IMR-90 (cell line): Measurements from ENCODE around the gene NPDC1. TPM values are rescaled to one million over a fixed set of nuclear protein-coding genes. Genes with fewer than 3 reads are reported as not detected.

Experiments
- ATAC-seq: fragments of 200-7000 bp; cut with Tn5 transposase; 2 replicates; pipeline ENCODE4 v1.9.1; 2020; ENCODE audit warnings: low read depth, mild to moderate bottlenecking, moderate library complexity
- BruUV-seq: library from RNA; stranded (reverse); fragments of 400-500 nt; replicated peaks from 2 replicates; lab custom pipeline; 2021; lab: Mats Ljungman, UMichigan
- CTCF ChIA-PET: fragments of 300-600 bp; formaldehyde crosslinking; extraction: SDS; loops from one replicate; lab custom pipeline; 2021; ENCODE audit warnings: antibody characterized with exemption; lab: Yijun Ruan, JAX
- POLR2A ChIA-PET: fragments of 300-600 bp; sonication (Branson Sonifier 250); formaldehyde crosslinking; loops from one replicate; lab custom pipeline; 2022; ENCODE audit warnings: antibody characterized with exemption; ENCODE audit not compliant: unreplicated experiment; lab: Charles Lee
- DNase-seq: peaks from one replicate; pipeline ENCODE4 v3.0.0; 2013
- H2AFZ ChIP-seq: replicated peaks from 2 replicates; pipeline ENCODE3; 2013; ENCODE audit warnings: low read length, mild to moderate bottlenecking; ENCODE audit not compliant: poor library complexity
- H2AK5ac ChIP-seq: 2 replicates; pipeline ENCODE4 v1.6.1; 2013; ENCODE audit warnings: low read depth, low read length, inconsistent platforms
- H2AK9ac ChIP-seq: replicated peaks from 2 replicates; pipeline ENCODE3; 2013; ENCODE audit warnings: mild to moderate bottlenecking, low read depth, low read length, moderate library complexity; ENCODE audit not compliant: poor library complexity
- H2BK120ac ChIP-seq: 2 replicates; pipeline ENCODE4 v1.6.1; 2013; ENCODE audit warnings: low read depth, low read length, inconsistent platforms
- H2BK15ac ChIP-seq: 3 replicates; pipeline ENCODE4 v1.6.1; 2013; ENCODE audit warnings: low read depth, low read length, inconsistent platforms
- H2BK20ac ChIP-seq: 2 replicates; pipeline ENCODE4 v1.6.1; 2013; ENCODE audit warnings: low read depth, mild to moderate bottlenecking, inconsistent platforms, low read length, moderate library complexity
- H2BK5ac ChIP-seq: 2 replicates; pipeline ENCODE4 v1.6.1; 2013; ENCODE audit warnings: mild to moderate bottlenecking, low read depth, low read length, inconsistent platforms; ENCODE audit not compliant: poor library complexity, severe bottlenecking
- H3K14ac ChIP-seq: replicated peaks from 2 replicates; pipeline ENCODE4 v1.6.1; 2013; ENCODE audit warnings: low read depth, low read length, inconsistent platforms
- H3K18ac ChIP-seq: 2 replicates; pipeline ENCODE4 v1.6.1; 2013; ENCODE audit warnings: low read depth, low read length, control low read depth
- H3K23ac ChIP-seq: 2 replicates; pipeline ENCODE4 v1.6.1; 2013; ENCODE audit warnings: low read depth, low read length, inconsistent platforms
- H3K27ac ChIP-seq: 2 replicates; pipeline ENCODE4 v1.5.1; 2013; ENCODE audit warnings: mild to moderate bottlenecking, control low read depth, low read length; ENCODE audit not compliant: insufficient read depth
- H3K27me3 ChIP-seq: 2 replicates; pipeline ENCODE4 v1.6.1; 2013; ENCODE audit warnings: low read length; ENCODE audit not compliant: control insufficient read depth, insufficient read depth
- H3K36me3 ChIP-seq: 2 replicates; pipeline ENCODE4 v1.6.1; 2013; ENCODE audit warnings: low read length, mixed read lengths; ENCODE audit not compliant: control insufficient read depth, insufficient read depth
- H3K4ac ChIP-seq: 2 replicates; pipeline ENCODE4 v1.6.1; 2013; ENCODE audit warnings: low read depth, low read length, inconsistent platforms
- H3K4me1 ChIP-seq: 2 replicates; pipeline ENCODE4 v1.6.1; 2013; ENCODE audit warnings: low read length, mixed read lengths; ENCODE audit not compliant: control insufficient read depth, insufficient read depth
- H3K4me2 ChIP-seq: 2 replicates; pipeline ENCODE4 v1.6.1; 2013; ENCODE audit warnings: low read depth, mild to moderate bottlenecking, control low read depth, low read length, moderate library complexity
- H3K4me3 ChIP-seq: 2 replicates; pipeline ENCODE4 v1.5.1; 2013; ENCODE audit warnings: low read depth, mild to moderate bottlenecking, control low read depth, low read length, moderate library complexity; ENCODE audit not compliant: insufficient read depth
- H3K56ac ChIP-seq: 2 replicates; pipeline ENCODE4 v1.6.1; 2013; ENCODE audit warnings: low read length, inconsistent platforms; ENCODE audit not compliant: insufficient read depth; ENCODE audit errors: extremely low read depth
- H3K79me1 ChIP-seq, 2 experiments: 2 replicates each; pipeline ENCODE4 v1.6.1; 2013; ENCODE audit warnings: low read length in 2 of 2, inconsistent platforms in 1 of 2, low read depth in 1 of 2
- H3K9ac ChIP-seq: 2 replicates; pipeline ENCODE4 v1.6.1; 2013; ENCODE audit warnings: low read depth, low read length, control low read depth
- H3K9me1 ChIP-seq: 2 replicates; pipeline ENCODE4 v1.6.1; 2013; ENCODE audit warnings: low read length, inconsistent platforms; ENCODE audit not compliant: insufficient read depth
- H3K9me3 ChIP-seq: 2 replicates; pipeline ENCODE4 v1.6.1; 2013; ENCODE audit warnings: low read length; ENCODE audit not compliant: control insufficient read depth, insufficient read depth
- H4K20me1 ChIP-seq: 2 replicates; pipeline ENCODE4 v1.6.1; 2013; ENCODE audit warnings: low read length, inconsistent platforms; ENCODE audit not compliant: insufficient read depth
- H4K5ac ChIP-seq: 2 replicates; pipeline ENCODE4 v1.6.1; 2013; ENCODE audit warnings: mild to moderate bottlenecking, low read depth, low read length, control low read depth
- H4K8ac ChIP-seq, 2 experiments: 2 replicates each; pipeline ENCODE4 v1.6.1; 2013; ENCODE audit warnings: low read depth in 2 of 2, low read length in 2 of 2, control low read depth in 1 of 2, inconsistent platforms in 1 of 2
- H4K91ac ChIP-seq: 2 replicates; pipeline ENCODE4 v1.6.1; 2013; ENCODE audit warnings: low read depth, low read length, inconsistent platforms; ENCODE audit not compliant: insufficient read depth
- BHLHE40 ChIP-seq: fragments of 150-350 bp; IDR thresholded peaks from 2 replicates; pipeline ENCODE4 v1.6.1; 2016; ENCODE audit warnings: mild to moderate bottlenecking, low read depth, low read length
- CEBPB ChIP-seq: IDR thresholded peaks from 2 replicates; pipeline ENCODE4 v1.6.1; 2012; ENCODE audit warnings: low read depth, low read length, improper control_type of control experiment
- CHD1 ChIP-seq: IDR thresholded peaks from 2 replicates; pipeline ENCODE4 v1.6.1; 2012; ENCODE audit warnings: low read depth, low read length, improper control_type of control experiment
- FOS ChIP-seq: fragments of 150-350 bp; IDR thresholded peaks from 2 replicates; pipeline ENCODE4 v1.6.1; 2016; ENCODE audit warnings: low read depth, low read length
- MAFK ChIP-seq: IDR thresholded peaks from 2 replicates; pipeline ENCODE4 v1.6.1; 2012; ENCODE audit warnings: low read depth, low read length, improper control_type of control experiment
- MAZ ChIP-seq: IDR thresholded peaks from 2 replicates; pipeline ENCODE4 v1.6.1; 2012; ENCODE audit warnings: low read depth, mild to moderate bottlenecking, low read length, improper control_type of control experiment, moderate library complexity, borderline replicate concordance
- MXI1 ChIP-seq: IDR thresholded peaks from 2 replicates; pipeline ENCODE4 v1.6.1; 2012; ENCODE audit warnings: low read depth, mild to moderate bottlenecking, low read length, moderate library complexity, borderline replicate concordance
- NFE2L2 ChIP-seq: fragments of 150-350 bp; IDR thresholded peaks from 2 replicates; pipeline ENCODE4 v1.6.1; 2016; ENCODE audit warnings: low read depth, mild to moderate bottlenecking, low read length
- POLR2A ChIP-seq: IDR thresholded peaks from 2 replicates; pipeline ENCODE4 v1.6.1; 2012; ENCODE audit warnings: mild to moderate bottlenecking, low read depth, low read length
- RAD21 ChIP-seq: IDR thresholded peaks from 2 replicates; pipeline ENCODE4 v1.6.1; 2012; ENCODE audit warnings: low read length, improper control_type of control experiment
- RCOR1 ChIP-seq: IDR thresholded peaks from 2 replicates; pipeline ENCODE4 v1.6.1; 2012; ENCODE audit warnings: mild to moderate bottlenecking, low read length, improper control_type of control experiment; ENCODE audit not compliant: insufficient replicate concordance
- RFX5 ChIP-seq: IDR thresholded peaks from 2 replicates; pipeline ENCODE4 v1.8.0; 2012; ENCODE audit warnings: low read depth, mild to moderate bottlenecking, low read length, moderate library complexity
- SMC3 ChIP-seq: fragments of 150-350 bp; IDR thresholded peaks from 2 replicates; pipeline ENCODE4 v1.6.1; 2016; ENCODE audit warnings: low read depth, mild to moderate bottlenecking, antibody characterized with exemption, low read length, moderate library complexity
- WGBS, 2 experiments: methylation state at CpG; one replicate each; pipeline versions ENCODE4 v1.1.5 to v1.1.7; 2013; ENCODE audit warnings: missing lambda C conversion rate in 2 of 2; ENCODE audit not compliant: insufficient read length in 1 of 2; ENCODE audit errors: extremely low coverage in 2 of 2; 5-methylcytosine and 5-hydroxymethylcytosine counted together
- dilution Hi-C: fragments of 300-500 bp; cut with HindIII; formaldehyde crosslinking; loops from one replicate; pipeline ENCODE4 v1.14.3; 2018; ENCODE audit warnings: low sequenced_read_pairs; ENCODE audit not compliant: unreplicated experiment
- in situ Hi-C: fragments of 300-500 bp; cut with MboI; formaldehyde crosslinking; loops from 3 replicates; pipeline ENCODE4 v1.14.3; 2019; ENCODE audit warnings: low sequenced_read_pairs, inconsistent platforms, mixed read lengths
- intact Hi-C: fragments of 100-400 bp; cut with micrococcal nuclease; formaldehyde crosslinking; loops from 2 replicates; pipeline ENCODE4 v1.10.0; 2022
- polyA plus RNA-seq, 3 experiments: library from polyadenylated mRNA; depleted of rRNA; stranded (reverse); fragments of >200 nt; gene quantifications; 2 replicates each; pipeline ENCODE4 v1.2.3, GENCODE V29; 2012; ENCODE audit warnings: low replicate concordance in 1 of 3
- total RNA-seq: library from RNA; depleted of rRNA; stranded (reverse); fragments of >200 nt; gene quantifications from 2 replicates; pipeline ENCODE4 v1.2.3, GENCODE V29; 2012
- TF ChIP-seq, protein P1 (sequence below): conservative IDR thresholded peaks from 2 replicates; pipeline ENCODE4 v1.5.1; 2012; ENCODE audit warnings: mild to moderate bottlenecking, low read depth, low read length, improper control_type of control experiment
- TF ChIP-seq, protein P2 (sequence below): fragments of 150-350 bp; IDR thresholded peaks from 2 replicates; pipeline ENCODE4 v1.6.1; 2016; ENCODE audit warnings: low read depth, mild to moderate bottlenecking, low read length, moderate library complexity, borderline replicate concordance
- TF ChIP-seq, protein P3 (sequence below): fragments of 150-350 bp; IDR thresholded peaks from 2 replicates; pipeline ENCODE4 v1.6.1; 2017; ENCODE audit warnings: mild to moderate bottlenecking, antibody characterized with exemption, low read length, low read depth

Gene NPDC1
- total and polyA plus RNA-seq, 2 of the 4 experiments (the other 2 are of a cell fraction), result 2.7 to 58.1 TPM

DNA sequence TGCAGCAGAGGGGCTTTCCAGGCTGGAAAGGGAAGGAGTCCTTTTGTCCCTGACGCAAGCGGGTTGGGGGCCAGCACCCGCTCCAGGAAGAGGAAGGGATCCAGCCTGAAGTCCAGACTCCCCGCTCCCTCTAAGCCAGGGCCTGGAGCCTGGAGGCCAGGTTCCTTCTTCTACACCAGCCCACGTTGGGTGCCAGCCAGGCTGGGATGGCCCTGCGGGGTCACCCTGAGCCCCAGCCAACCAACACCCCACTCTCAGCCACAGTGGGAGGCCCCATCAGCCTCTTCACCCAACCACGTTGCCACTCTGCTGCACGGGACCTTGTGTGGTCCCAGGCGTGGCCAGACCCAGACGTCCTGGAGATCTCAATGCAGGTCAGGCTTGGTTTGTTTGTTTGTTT, 13.1 kb downstream of the NPDC1 start:
- dilution Hi-C loops, result no loop called here
- in situ Hi-C loops, result loop anchor here (10.0 kb wide), 1 partner anchor 248 kb away; no protein-coding TSS in a partner anchor

More for the DNA sequence above, 13.1 kb downstream of the NPDC1 start:
- Histone ChIP-seq H3K4me1 (no peaks in the 10 kb centered on the region), H3K9ac (no peak overlapping the region), H4K91ac (no peak overlapping the region), H4K8ac (no peak overlapping the region), H3K56ac (no peak overlapping the region), H2BK120ac (no peak overlapping the region), H3K4me3 (no peak overlapping the region), H3K4me2 (no peak overlapping the region), H2BK20ac (no peak overlapping the region), H3K9me1 (no peaks in the 10 kb centered on the region), H3K27ac (no peak overlapping the region), H2BK15ac (no peak overlapping the region), H4K20me1 (no peaks in the 10 kb centered on the region; the same call in 1 of the 2 replicates), H3K4ac (no peak overlapping the region), H2AFZ (no peak overlapping the region), H2AK5ac (no peak overlapping the region), H3K79me1 (no peaks in the 10 kb centered on the region), H3K27me3 (peaks cover 2% of the 10 kb centered on the region; the same call in 1 of the 2 replicates), H3K36me3 (peaks cover 2% of the 10 kb centered on the region), H2BK5ac (no peak overlapping the region), H3K14ac (no peak overlapping the region), H2AK9ac (no peak overlapping the region), H3K9me3 (no peaks in the 10 kb centered on the region), H3K18ac (no peak overlapping the region), H4K5ac (no peak overlapping the region), H3K23ac (no peak overlapping the region)
- no peak for TF ChIP-seq POLR2A
- no peak for TF ChIP-seq CEBPB
- TF ChIP-seq FOS, result no peak
- no peak for TF ChIP-seq RFX5
- no peak for TF ChIP-seq RAD21
- TF ChIP-seq, protein P1, sequence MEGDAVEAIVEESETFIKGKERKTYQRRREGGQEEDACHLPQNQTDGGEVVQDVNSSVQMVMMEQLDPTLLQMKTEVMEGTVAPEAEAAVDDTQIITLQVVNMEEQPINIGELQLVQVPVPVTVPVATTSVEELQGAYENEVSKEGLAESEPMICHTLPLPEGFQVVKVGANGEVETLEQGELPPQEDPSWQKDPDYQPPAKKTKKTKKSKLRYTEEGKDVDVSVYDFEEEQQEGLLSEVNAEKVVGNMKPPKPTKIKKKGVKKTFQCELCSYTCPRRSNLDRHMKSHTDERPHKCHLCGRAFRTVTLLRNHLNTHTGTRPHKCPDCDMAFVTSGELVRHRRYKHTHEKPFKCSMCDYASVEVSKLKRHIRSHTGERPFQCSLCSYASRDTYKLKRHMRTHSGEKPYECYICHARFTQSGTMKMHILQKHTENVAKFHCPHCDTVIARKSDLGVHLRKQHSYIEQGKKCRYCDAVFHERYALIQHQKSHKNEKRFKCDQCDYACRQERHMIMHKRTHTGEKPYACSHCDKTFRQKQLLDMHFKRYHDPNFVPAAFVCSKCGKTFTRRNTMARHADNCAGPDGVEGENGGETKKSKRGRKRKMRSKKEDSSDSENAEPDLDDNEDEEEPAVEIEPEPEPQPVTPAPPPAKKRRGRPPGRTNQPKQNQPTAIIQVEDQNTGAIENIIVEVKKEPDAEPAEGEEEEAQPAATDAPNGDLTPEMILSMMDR, result no peak
- TF ChIP-seq NFE2L2, result no peak
- no peak for TF ChIP-seq MAFK
- TF ChIP-seq BHLHE40, result no peak
- no peak for TF ChIP-seq RCOR1
- TF ChIP-seq SMC3, result no peak
- TF ChIP-seq MAZ, result no peak
- TF ChIP-seq, protein P2, sequence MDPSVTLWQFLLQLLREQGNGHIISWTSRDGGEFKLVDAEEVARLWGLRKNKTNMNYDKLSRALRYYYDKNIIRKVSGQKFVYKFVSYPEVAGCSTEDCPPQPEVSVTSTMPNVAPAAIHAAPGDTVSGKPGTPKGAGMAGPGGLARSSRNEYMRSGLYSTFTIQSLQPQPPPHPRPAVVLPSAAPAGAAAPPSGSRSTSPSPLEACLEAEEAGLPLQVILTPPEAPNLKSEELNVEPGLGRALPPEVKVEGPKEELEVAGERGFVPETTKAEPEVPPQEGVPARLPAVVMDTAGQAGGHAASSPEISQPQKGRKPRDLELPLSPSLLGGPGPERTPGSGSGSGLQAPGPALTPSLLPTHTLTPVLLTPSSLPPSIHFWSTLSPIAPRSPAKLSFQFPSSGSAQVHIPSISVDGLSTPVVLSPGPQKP, result no peak
- TF ChIP-seq MXI1, result no peak
- TF ChIP-seq, protein P3, sequence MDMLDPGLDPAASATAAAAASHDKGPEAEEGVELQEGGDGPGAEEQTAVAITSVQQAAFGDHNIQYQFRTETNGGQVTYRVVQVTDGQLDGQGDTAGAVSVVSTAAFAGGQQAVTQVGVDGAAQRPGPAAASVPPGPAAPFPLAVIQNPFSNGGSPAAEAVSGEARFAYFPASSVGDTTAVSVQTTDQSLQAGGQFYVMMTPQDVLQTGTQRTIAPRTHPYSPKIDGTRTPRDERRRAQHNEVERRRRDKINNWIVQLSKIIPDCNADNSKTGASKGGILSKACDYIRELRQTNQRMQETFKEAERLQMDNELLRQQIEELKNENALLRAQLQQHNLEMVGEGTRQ, result no peak
- TF ChIP-seq CHD1, result no peak
- BruUV-seq, result no TSS peak
- no peak for ATAC-seq
- WGBS, 2 experiments, result 10% methylated on average over 2 of the region's 10 CpGs; no CpG with 5 or more reads in 1 of the 2 experiments
- ChIA-PET POLR2A (no interaction called here), CTCF (no interaction called here)
- no peak for DNase-seq
- intact Hi-C loops, result no loop called here
